Thoracic aorta (tissue), 2 donors: ENCODE results near the gene FAM3D. TPM values are rescaled to one million over a fixed set of nuclear protein-coding genes. Genes with fewer than 3 reads are reported as not detected.

Source experiments
- ATAC-seq: fragments of 150-250 bp; one replicate; pipeline ENCODE4 v1.8.0; 2017; ENCODE audit warnings: low read depth; ENCODE audit not compliant: insufficient number of reproducible peaks, low FRiP score
- DNase-seq: peaks from one replicate; pipeline ENCODE4 v3.0.0-alpha.2; 2020; ENCODE audit warnings: low spot score
- H3K27ac ChIP-seq, 2 donors: fragments of 200-600 bp; sonication (generic); 1 replicate in 1 of 2; 2 replicates in 1 of 2; pipeline ENCODE4 v1.5.1; 2016; ENCODE audit warnings: mild to moderate bottlenecking in 2 of 2, moderate library complexity in 2 of 2
- H3K27me3 ChIP-seq: fragments of 200-600 bp; sonication (generic); replicated peaks from 2 replicates; pipeline ENCODE4 v1.6.0; 2016; ENCODE audit warnings: mild to moderate bottlenecking; ENCODE audit not compliant: insufficient read depth
- H3K36me3 ChIP-seq: fragments of 200-600 bp; sonication (generic); one replicate; pipeline ENCODE4 v1.5.1; 2016
- H3K4me1 ChIP-seq, 2 donors: fragments of 200-600 bp; sonication (generic); 1 replicate in 1 of 2; 2 replicates in 1 of 2; pipeline versions ENCODE4 v1.5.1 to v1.6.0; 2016; ENCODE audit warnings: low read depth in 2 of 2, mild to moderate bottlenecking in 1 of 2; ENCODE audit not compliant: control insufficient read depth in 1 of 2
- H3K4me3 ChIP-seq: fragments of 200-600 bp; sonication (generic); 2 replicates; pipeline ENCODE4 v1.5.1; 2016; ENCODE audit warnings: mild to moderate bottlenecking
- H3K9me3 ChIP-seq: fragments of 200-600 bp; sonication (generic); 2 replicates; pipeline ENCODE4 v1.5.1; 2016
- CTCF ChIP-seq: fragments of 200-600 bp; sonication (generic); IDR thresholded peaks from one replicate; pipeline ENCODE4 v1.5.1; 2019; ENCODE audit warnings: antibody characterized with exemption
- total RNA-seq, 2 donors: library from RNA; depleted of rRNA; stranded (reverse); fragments of >200 nt; gene quantifications; one replicate each; pipeline versions ENCODE4 v1.1.0 to v1.2.3, GENCODE V29; 2016

FAM3D gene
- total RNA-seq, 2 donors from 2014 or later: not detected

- TF ChIP-seq CTCF: no peak
Measured at GRCh38 chr3:58639842-58640241, 26.7 kb downstream of the FAM3D start.

GRCh38 chr3:58639001-58639400 lies 27.6 kb downstream of the FAM3D start:
- H3K27ac ChIP-seq: no peak overlapping the region
- no peaks in the 10 kb centered on the region for H3K36me3 ChIP-seq
- H3K27me3 ChIP-seq: no peaks in the 10 kb centered on the region
- TF ChIP-seq CTCF: no peak
- DNase-seq (no peak), ATAC-seq (no peak)
- no peak overlapping the region for H3K4me3 ChIP-seq
- no peaks in the 10 kb centered on the region for H3K4me1 ChIP-seq
- no peaks in the 10 kb centered on the region for H3K9me3 ChIP-seq

More at GRCh38 chr3:58639842-58640241, 26.7 kb downstream of the FAM3D start:
- ATAC-seq (no peak), DNase-seq (no peak)
- no peaks in the 10 kb centered on the region for H3K9me3 ChIP-seq
- H3K4me1 ChIP-seq: no peaks in the 10 kb centered on the region
- no peak overlapping the region for H3K4me3 ChIP-seq
- no peak overlapping the region for H3K27ac ChIP-seq
- no peaks in the 10 kb centered on the region for H3K36me3 ChIP-seq
- H3K27me3 ChIP-seq: no peaks in the 10 kb centered on the region

GRCh38 chr3:58638591-58638990 lies 28.0 kb downstream of the FAM3D start:
- H3K36me3 ChIP-seq: no peaks in the 10 kb centered on the region
- H3K9me3 ChIP-seq: no peaks in the 10 kb centered on the region
- TF ChIP-seq CTCF: no peak
- no peak overlapping the region for H3K4me3 ChIP-seq
- DNase-seq (no peak), ATAC-seq (no peak)
- no peaks in the 10 kb centered on the region for H3K4me1 ChIP-seq
- no peaks in the 10 kb centered on the region for H3K27me3 ChIP-seq
- H3K27ac ChIP-seq: no peak overlapping the region

- no peak for DNase-seq
- no peaks in the 10 kb centered on the region for H3K4me1 ChIP-seq
- H3K27ac ChIP-seq: no peak overlapping the region
- no peaks in the 10 kb centered on the region for H3K27me3 ChIP-seq
- H3K4me3 ChIP-seq: no peak overlapping the region
- H3K9me3 ChIP-seq: no peaks in the 10 kb centered on the region
- no peak for TF ChIP-seq CTCF
- ATAC-seq: no peak
- H3K36me3 ChIP-seq: no peaks in the 10 kb centered on the region
Measured at GRCh38 chr3:58637509-58637908, 29.1 kb downstream of the FAM3D start.

- DNase-seq (no peak), ATAC-seq (no peak)
- no peaks in the 10 kb centered on the region for H3K9me3 ChIP-seq
- no peaks in the 10 kb centered on the region for H3K27me3 ChIP-seq
- no peak overlapping the region for H3K4me3 ChIP-seq
- H3K4me1 ChIP-seq: no peaks in the 10 kb centered on the region
- H3K36me3 ChIP-seq: no peaks in the 10 kb centered on the region
- H3K27ac ChIP-seq: no peak overlapping the region
- TF ChIP-seq CTCF: no peak
Measured at GRCh38 chr3:58635371-58636285, 30.9 kb downstream of the FAM3D start.
